Measurements from ENCODE around the gene DHRS7C.
"Not testable (repeated sequence)": the region's sequence is repeated elsewhere in the genome, so short reads cannot be mapped to it uniquely, and the experiment has no call there.

DHRS7C gene

GRCh38 chr17:9784544-9784943, 6.8 kb downstream of the DHRS7C start:
- no peak overlapping the region for H3K4me3 ChIP-seq (ENCODE audit: control insufficient read depth, low read depth, low read length)
- no peak for TF ChIP-seq CTCF (IDR thresholded peaks at IDR 0.05; ENCODE audit: control insufficient read depth, insufficient read depth, low read depth, low read length, missing control alignments)
- no peak for DNase-seq (ENCODE audit: low read depth)

- not testable (repeated sequence) for H3K4me3 ChIP-seq (ENCODE audit: control insufficient read depth, low read depth, low read length); DNase-seq (ENCODE audit: low read depth)
These were observed 7.9 kb downstream of the DHRS7C start for GRCh38 chr17:9783465-9783864.

DNA sequence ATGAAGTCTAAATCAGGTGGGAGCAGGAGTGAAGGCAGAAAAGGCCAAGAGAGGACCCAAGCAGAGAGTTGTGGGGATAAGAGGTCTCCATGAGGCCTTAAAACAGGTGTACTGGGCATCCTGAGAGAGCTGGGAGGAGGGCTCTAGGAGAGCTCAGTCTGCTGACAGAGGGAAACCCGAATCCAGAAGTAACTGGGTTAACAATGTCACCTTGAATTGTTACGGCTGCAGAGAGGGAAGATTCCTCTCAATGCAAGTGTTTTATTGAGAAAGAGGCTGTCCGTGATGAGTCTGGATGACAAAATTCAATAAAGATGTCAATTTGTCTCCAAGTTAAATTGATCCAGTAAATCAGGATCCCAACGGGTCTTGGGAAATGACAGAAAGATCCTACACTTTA, 8.3 kb downstream of the DHRS7C start:
- TF ChIP-seq CTCF (IDR thresholded peaks at IDR 0.05; ENCODE audit: control insufficient read depth, insufficient read depth, low read depth, low read length, missing control alignments): no peak

DNA sequence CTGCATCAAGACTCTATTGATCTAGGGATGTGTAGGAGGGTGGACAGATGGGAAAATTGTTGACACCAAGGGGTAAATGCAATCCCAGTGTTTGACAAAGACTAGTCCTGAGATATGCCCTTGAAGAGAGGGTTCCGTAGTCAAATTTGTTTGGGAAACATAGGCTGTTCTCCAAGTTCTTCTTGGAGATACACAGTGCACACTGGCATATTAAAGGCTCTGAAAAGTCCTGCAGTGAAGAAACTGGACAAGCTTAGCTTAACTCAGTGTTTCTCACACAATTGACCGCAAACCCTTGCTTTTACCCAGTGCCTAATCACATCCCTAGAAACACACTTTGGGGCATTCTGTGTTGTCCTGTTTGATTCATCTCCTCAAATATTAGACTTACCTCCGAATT, 10.8 kb downstream of the DHRS7C start:
- no peak for TF ChIP-seq CTCF (IDR thresholded peaks at IDR 0.05; ENCODE audit: control insufficient read depth, insufficient read depth, low read depth, low read length, missing control alignments)
- DNase-seq (ENCODE audit: low read depth): no peak
- H3K4me3 ChIP-seq (ENCODE audit: control insufficient read depth, low read depth, low read length): no peak overlapping the region

More for the DNA sequence above, 8.3 kb downstream of the DHRS7C start:
- no peak for DNase-seq (ENCODE audit: low read depth)
- H3K4me3 ChIP-seq (ENCODE audit: control insufficient read depth, low read depth, low read length): no peak overlapping the region

DNA sequence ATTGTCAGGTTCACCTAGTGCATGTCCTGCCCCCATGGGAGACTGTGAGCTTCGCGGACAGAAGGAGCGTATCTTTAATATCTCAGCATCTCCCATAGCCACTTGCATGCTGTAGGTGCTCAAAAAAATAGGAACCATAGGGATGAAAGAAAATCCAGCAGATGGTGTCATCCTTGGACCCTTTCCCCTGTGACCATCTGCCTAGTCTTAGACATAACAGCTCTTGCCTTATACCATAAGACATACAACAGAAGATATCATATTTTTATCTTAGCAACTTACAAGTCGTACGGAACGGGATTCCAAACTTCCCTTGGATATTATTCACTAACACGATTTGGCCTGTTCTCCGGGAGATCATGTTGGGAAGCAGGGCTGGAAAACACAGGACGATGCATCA, 14.5 kb downstream of the DHRS7C start:
- H3K4me3 ChIP-seq (ENCODE audit: control insufficient read depth, low read depth, low read length): no peak overlapping the region
- TF ChIP-seq CTCF (IDR thresholded peaks at IDR 0.05; ENCODE audit: control insufficient read depth, insufficient read depth, low read depth, low read length, missing control alignments): no peak
- no peak for DNase-seq (ENCODE audit: low read depth)

DNA sequence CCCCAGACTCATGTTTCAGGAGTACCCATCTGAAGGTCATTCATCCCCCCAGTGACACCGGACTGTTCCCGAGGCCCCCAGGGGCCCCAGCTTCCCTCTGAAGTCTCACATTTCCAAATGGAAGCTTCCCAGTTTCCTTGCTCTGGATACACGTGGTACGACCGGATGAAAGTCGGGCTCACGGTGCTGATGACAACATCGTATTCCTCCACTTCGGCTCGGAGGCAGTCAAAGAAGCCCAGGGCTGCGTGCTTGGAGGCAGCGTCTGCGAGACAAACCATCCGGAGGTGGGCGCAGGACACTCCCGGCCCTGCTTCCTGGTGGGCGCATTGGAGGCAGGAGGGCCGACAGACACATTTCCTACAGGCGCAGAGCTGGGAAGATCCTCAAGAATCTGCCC, 18.7 kb downstream of the DHRS7C start:
- no peak for TF ChIP-seq CTCF (IDR thresholded peaks at IDR 0.05; ENCODE audit: control insufficient read depth, insufficient read depth, low read depth, low read length, missing control alignments)
- DNase-seq (ENCODE audit: low read depth): no peak
- no peak overlapping the region for H3K4me3 ChIP-seq (ENCODE audit: control insufficient read depth, low read depth, low read length)

DNA sequence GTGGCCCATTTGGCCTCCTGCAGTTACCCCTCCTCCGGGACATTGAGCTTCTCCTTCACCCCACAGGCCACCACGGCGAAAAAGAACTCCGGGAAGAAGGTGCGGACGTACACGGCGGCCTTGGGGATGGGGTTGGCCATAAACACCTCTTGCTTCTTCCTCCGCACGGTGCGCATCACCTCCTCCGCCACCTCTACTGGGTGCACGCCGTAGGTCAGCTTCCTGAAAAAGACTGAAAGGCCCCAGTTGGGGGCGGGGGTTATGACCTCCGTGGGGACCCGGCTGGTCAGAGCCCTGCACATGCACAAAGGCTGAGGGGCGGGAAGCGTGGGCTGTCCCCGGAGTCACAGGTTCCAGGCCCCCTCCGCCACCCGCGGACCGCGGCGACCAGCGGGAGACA, 19.9 kb downstream of the DHRS7C start:
- H3K4me3 ChIP-seq (ENCODE audit: control insufficient read depth, low read depth, low read length): no peak overlapping the region
- TF ChIP-seq CTCF (IDR thresholded peaks at IDR 0.05; ENCODE audit: control insufficient read depth, insufficient read depth, low read depth, low read length, missing control alignments): no peak
- no peak for DNase-seq (ENCODE audit: low read depth)

All from AG09309 (cell line).